Kidney epithelial cell (primary cell): ENCODE measurements around the gene TRIM43. TPM values are rescaled to one million over a fixed set of nuclear protein-coding genes. Genes with fewer than 3 reads are reported as not detected.
"Not testable (repeated sequence)": the region's sequence is repeated elsewhere in the genome, so short reads cannot be mapped to it uniquely, and the experiment has no call there.

Experiments
- DNase-seq: peaks from one replicate; pipeline ENCODE4 v3.0.0-alpha.2; 2010; ENCODE audit warnings: low read depth
- H3K27me3 ChIP-seq: 2 replicates; pipeline ENCODE4 v1.6.0; 2011; ENCODE audit warnings: low read length; ENCODE audit not compliant: control insufficient read depth, insufficient read depth
- H3K36me3 ChIP-seq: 2 replicates; pipeline ENCODE4 v1.5.1; 2011; ENCODE audit warnings: low read length; ENCODE audit not compliant: control insufficient read depth, insufficient read depth
- H3K4me3 ChIP-seq: 2 replicates; pipeline ENCODE4 v1.5.1; 2011; ENCODE audit warnings: low read depth, mild to moderate bottlenecking, control low read depth, low read length
- CTCF ChIP-seq: IDR thresholded peaks from 2 replicates; pipeline ENCODE4 v1.5.1; 2011; ENCODE audit warnings: mild to moderate bottlenecking, moderate library complexity, low read length, control low read depth, inconsistent platforms; ENCODE audit not compliant: insufficient read depth, poor library complexity, severe bottlenecking
- total RNA-seq: library from RNA; depleted of rRNA; stranded (reverse); fragments of >200 nt; gene quantifications from 2 replicates; pipeline ENCODE4 v1.2.3, GENCODE V29; 2015

The TRIM43 gene
- total RNA-seq, 1 donor from 2014 or later = not detected

GRCh38 chr2:95578539-95578938 lies 13.3 kb upstream of the TRIM43 start:
- Histone ChIP-seq H3K27me3 (no peaks in the 10 kb centered on the region), H3K4me3 (no peak overlapping the region), H3K36me3 (no peaks in the 10 kb centered on the region)
- DNase-seq = no peak
- TF ChIP-seq CTCF = no peak

GRCh38 chr2:95583545-95583944 lies 8.3 kb upstream of the TRIM43 start:
- H3K4me3 ChIP-seq, DNase-seq, H3K36me3 ChIP-seq, H3K27me3 ChIP-seq: not testable (repeated sequence)

- DNase-seq, H3K36me3 ChIP-seq, H3K27me3 ChIP-seq, H3K4me3 ChIP-seq: not testable (repeated sequence)
Measured at GRCh38 chr2:95584321-95584720, 7.5 kb upstream of the TRIM43 start.

- H3K27me3 ChIP-seq, H3K36me3 ChIP-seq: not testable (repeated sequence)
Measured at GRCh38 chr2:95589777-95590536, 1.8 kb upstream of the TRIM43 start.

GRCh38 chr2:95592973-95593372 lies 1.2 kb downstream of the TRIM43 start:
- H3K4me3 ChIP-seq, DNase-seq, H3K27me3 ChIP-seq, H3K36me3 ChIP-seq: not testable (repeated sequence)

More at GRCh38 chr2:95589777-95590536, 1.8 kb upstream of the TRIM43 start:
- not testable (repeated sequence) for H3K4me3 ChIP-seq, DNase-seq

GRCh38 chr2:95595012-95595411 lies 3.2 kb downstream of the TRIM43 start:
- DNase-seq, H3K4me3 ChIP-seq, H3K27me3 ChIP-seq, H3K36me3 ChIP-seq: not testable (repeated sequence)

GRCh38 chr2:95601301-95601700 lies 9.5 kb downstream of the TRIM43 start:
- DNase-seq, H3K4me3 ChIP-seq, H3K27me3 ChIP-seq, H3K36me3 ChIP-seq: not testable (repeated sequence)

GRCh38 chr2:95602146-95602545 lies 10.3 kb downstream of the TRIM43 start:
- not testable (repeated sequence) for H3K4me3 ChIP-seq, H3K36me3 ChIP-seq, H3K27me3 ChIP-seq, DNase-seq

GRCh38 chr2:95608356-95608755 lies 16.6 kb downstream of the TRIM43 start:
- DNase-seq, H3K4me3 ChIP-seq, H3K36me3 ChIP-seq, H3K27me3 ChIP-seq: not testable (repeated sequence)

- not testable (repeated sequence) for H3K27me3 ChIP-seq, H3K36me3 ChIP-seq, H3K4me3 ChIP-seq, DNase-seq
Measured at GRCh38 chr2:95609764-95610163, 18.0 kb downstream of the TRIM43 start.

- H3K36me3 ChIP-seq, H3K4me3 ChIP-seq, DNase-seq, H3K27me3 ChIP-seq: not testable (repeated sequence)
Measured at GRCh38 chr2:95613048-95613447, 21.2 kb downstream of the TRIM43 start.

- not testable (repeated sequence) for H3K4me3 ChIP-seq, H3K27me3 ChIP-seq, DNase-seq, H3K36me3 ChIP-seq
Measured at GRCh38 chr2:95622728-95623127, 30.9 kb downstream of the TRIM43 start.

- H3K27me3 ChIP-seq, H3K4me3 ChIP-seq, H3K36me3 ChIP-seq, DNase-seq: not testable (repeated sequence)
Measured at GRCh38 chr2:95630987-95631386, 39.2 kb downstream of the TRIM43 start.

- DNase-seq, H3K36me3 ChIP-seq, H3K4me3 ChIP-seq, H3K27me3 ChIP-seq: not testable (repeated sequence)
Measured at GRCh38 chr2:95633626-95634259, 41.9 kb downstream of the TRIM43 start.
